PC-9 (cell line): Measurements from ENCODE around the gene ATG2A.

ENCODE experiments used
- CTCF ChIP-seq: fragments of 200-600 bp; sonication (generic); conservative IDR thresholded peaks from 2 replicates; pipeline ENCODE4 v1.6.1; 2017; ENCODE audit warnings: mixed run types, antibody characterized with exemption, mild to moderate bottlenecking, moderate library complexity
- EZH2 ChIP-seq: fragments of 200-600 bp; sonication (generic); IDR thresholded peaks from 2 replicates; pipeline ENCODE4 v1.8.0; 2017; ENCODE audit warnings: antibody characterized with exemption, low read depth

GRCh38 chr11:64849598-64850356 is 67.2 kb downstream of the ATG2A start:
- TF ChIP-seq CTCF: no peak
- no peak for TF ChIP-seq EZH2
